HL-60 (cell line): Measurements from ENCODE around the gene ADAM19.
"Not testable (repeated sequence)": the region's sequence is repeated elsewhere in the genome, so short reads cannot be mapped to it uniquely, and the experiment has no call there.

Source experiments
- DNase-seq, 2 experiments: peaks; one replicate each; pipeline ENCODE4 v3.0.0-alpha.2; 2010 to 2020; ENCODE audit warnings: low read depth in 1 of 2, low spot score in 1 of 2
- H3K27ac ChIP-seq: fragments of 250-450 bp; sonication (Bioruptor Pico); replicated peaks from 2 replicates; pipeline ENCODE4 v1.5.1; 2020; ENCODE audit warnings: mild to moderate bottlenecking, moderate library complexity
- H3K27me3 ChIP-seq: fragments of 250-450 bp; sonication (Bioruptor Pico); 2 replicates; pipeline ENCODE4 v1.5.1; 2021; ENCODE audit warnings: mild to moderate bottlenecking, moderate library complexity; ENCODE audit not compliant: insufficient read depth, poor library complexity, severe bottlenecking
- H3K4me3 ChIP-seq: replicated peaks from 2 replicates; pipeline ENCODE4 v1.5.1; 2011; ENCODE audit warnings: mild to moderate bottlenecking, control low read depth, low read length; ENCODE audit not compliant: insufficient read depth
- GABPA ChIP-seq: IDR thresholded peaks from 2 replicates; pipeline ENCODE4 v1.6.1; 2012; ENCODE audit warnings: low read depth
- POLR2AphosphoS5 ChIP-seq: IDR thresholded peaks from 2 replicates; pipeline ENCODE4 v1.6.1; 2012; ENCODE audit warnings: low read depth
- SPI1 ChIP-seq: IDR thresholded peaks from 2 replicates; pipeline ENCODE4 v1.6.1; 2012; ENCODE audit warnings: low read depth, mild to moderate bottlenecking, borderline replicate concordance
- TF ChIP-seq, protein P1 (sequence below): IDR thresholded peaks from one replicate; pipeline ENCODE4 v1.5.1; 2011; ENCODE audit warnings: low read length, control low read depth, inconsistent platforms; ENCODE audit not compliant: insufficient read depth
- TF ChIP-seq, protein P2 (sequence below): IDR thresholded peaks from 2 replicates; pipeline ENCODE4 v1.6.1; 2012; ENCODE audit warnings: low read depth; ENCODE audit not compliant: insufficient replicate concordance

The ADAM19 gene

DNA sequence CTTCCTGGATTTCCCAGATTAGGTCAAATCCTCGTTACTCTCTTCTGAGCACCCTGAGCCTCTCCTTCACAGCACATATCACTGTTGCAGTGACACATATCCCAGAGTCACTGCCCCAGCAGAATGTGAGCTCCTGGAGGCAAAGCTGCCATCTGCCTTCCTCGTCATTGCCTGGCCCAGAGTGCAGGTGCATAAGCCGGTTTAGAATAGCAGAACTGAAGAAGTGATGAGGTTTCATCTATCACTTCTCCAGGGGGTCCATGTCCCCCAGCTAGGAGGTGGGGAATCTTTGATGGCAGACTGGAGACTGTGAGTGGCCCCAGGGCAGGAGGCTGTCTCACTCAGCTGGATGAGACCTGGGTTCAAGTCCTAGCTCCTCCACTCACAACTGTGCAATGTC is 89.8 kb downstream of the ADAM19 start:
- DNase-seq: no peak
- Histone ChIP-seq H3K4me3 (no peak overlapping the region), H3K27me3 (no peaks in the 10 kb centered on the region), H3K27ac (no peak overlapping the region)
- TF ChIP-seq, protein P1, sequence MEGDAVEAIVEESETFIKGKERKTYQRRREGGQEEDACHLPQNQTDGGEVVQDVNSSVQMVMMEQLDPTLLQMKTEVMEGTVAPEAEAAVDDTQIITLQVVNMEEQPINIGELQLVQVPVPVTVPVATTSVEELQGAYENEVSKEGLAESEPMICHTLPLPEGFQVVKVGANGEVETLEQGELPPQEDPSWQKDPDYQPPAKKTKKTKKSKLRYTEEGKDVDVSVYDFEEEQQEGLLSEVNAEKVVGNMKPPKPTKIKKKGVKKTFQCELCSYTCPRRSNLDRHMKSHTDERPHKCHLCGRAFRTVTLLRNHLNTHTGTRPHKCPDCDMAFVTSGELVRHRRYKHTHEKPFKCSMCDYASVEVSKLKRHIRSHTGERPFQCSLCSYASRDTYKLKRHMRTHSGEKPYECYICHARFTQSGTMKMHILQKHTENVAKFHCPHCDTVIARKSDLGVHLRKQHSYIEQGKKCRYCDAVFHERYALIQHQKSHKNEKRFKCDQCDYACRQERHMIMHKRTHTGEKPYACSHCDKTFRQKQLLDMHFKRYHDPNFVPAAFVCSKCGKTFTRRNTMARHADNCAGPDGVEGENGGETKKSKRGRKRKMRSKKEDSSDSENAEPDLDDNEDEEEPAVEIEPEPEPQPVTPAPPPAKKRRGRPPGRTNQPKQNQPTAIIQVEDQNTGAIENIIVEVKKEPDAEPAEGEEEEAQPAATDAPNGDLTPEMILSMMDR: no peak
- no peak for TF ChIP-seq SPI1
- TF ChIP-seq GABPA: no peak
- TF ChIP-seq, protein P2, sequence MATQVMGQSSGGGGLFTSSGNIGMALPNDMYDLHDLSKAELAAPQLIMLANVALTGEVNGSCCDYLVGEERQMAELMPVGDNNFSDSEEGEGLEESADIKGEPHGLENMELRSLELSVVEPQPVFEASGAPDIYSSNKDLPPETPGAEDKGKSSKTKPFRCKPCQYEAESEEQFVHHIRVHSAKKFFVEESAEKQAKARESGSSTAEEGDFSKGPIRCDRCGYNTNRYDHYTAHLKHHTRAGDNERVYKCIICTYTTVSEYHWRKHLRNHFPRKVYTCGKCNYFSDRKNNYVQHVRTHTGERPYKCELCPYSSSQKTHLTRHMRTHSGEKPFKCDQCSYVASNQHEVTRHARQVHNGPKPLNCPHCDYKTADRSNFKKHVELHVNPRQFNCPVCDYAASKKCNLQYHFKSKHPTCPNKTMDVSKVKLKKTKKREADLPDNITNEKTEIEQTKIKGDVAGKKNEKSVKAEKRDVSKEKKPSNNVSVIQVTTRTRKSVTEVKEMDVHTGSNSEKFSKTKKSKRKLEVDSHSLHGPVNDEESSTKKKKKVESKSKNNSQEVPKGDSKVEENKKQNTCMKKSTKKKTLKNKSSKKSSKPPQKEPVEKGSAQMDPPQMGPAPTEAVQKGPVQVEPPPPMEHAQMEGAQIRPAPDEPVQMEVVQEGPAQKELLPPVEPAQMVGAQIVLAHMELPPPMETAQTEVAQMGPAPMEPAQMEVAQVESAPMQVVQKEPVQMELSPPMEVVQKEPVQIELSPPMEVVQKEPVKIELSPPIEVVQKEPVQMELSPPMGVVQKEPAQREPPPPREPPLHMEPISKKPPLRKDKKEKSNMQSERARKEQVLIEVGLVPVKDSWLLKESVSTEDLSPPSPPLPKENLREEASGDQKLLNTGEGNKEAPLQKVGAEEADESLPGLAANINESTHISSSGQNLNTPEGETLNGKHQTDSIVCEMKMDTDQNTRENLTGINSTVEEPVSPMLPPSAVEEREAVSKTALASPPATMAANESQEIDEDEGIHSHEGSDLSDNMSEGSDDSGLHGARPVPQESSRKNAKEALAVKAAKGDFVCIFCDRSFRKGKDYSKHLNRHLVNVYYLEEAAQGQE: no peak
- TF ChIP-seq POLR2AphosphoS5: no peak

DNA sequence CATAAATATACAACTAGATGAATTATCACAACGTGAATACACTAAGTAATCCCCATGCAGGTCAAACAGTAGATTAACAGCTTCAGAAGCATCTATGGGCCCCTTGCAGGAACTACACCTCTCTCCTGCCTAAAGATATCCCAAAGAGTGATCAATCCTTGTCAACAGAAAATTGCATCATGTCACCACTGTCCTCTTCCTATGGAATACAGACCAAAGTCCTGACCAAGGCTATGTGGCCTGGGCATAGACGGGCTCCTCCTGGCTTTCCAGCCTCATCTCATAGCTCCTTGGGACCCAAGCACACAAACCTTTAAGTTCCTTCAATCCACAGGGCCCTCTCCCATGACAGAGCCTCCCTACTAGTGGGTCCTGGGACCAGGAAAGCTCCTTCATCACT is 90.2 kb downstream of the ADAM19 start:
- TF ChIP-seq SPI1: no peak
- TF ChIP-seq, protein P1: no peak
- Histone ChIP-seq H3K27me3 (no peaks in the 10 kb centered on the region), H3K4me3 (no peak overlapping the region), H3K27ac (no peak overlapping the region)
- DNase-seq: no peak

DNA sequence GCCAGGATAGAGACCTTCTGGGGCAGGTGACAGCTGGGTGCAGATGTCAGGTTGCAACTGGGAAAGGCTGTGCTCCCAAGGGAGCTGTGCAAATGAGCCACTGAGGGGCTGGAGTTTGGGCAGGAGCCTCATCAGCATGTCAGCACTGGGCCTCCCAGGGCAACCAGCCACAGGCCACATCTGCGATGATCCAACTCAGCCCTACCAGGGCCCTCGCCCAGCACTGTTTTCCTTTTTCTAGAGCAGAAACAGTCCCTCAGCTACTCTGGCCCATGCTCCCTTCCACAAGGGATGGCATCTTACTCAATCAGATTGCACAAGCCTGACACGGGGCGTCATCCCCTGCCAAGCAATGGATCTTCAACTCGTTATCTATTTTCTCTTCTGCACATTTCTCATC is 90.8 kb downstream of the ADAM19 start:
- DNase-seq: peak in 1 of 2 experiments; percentile 39
- TF ChIP-seq SPI1 (no peak), GABPA (no peak)
- TF ChIP-seq, protein P2: no peak
- Histone ChIP-seq H3K4me3 (no peak overlapping the region), H3K27ac (no peak overlapping the region), H3K27me3 (no peaks in the 10 kb centered on the region)

DNA sequence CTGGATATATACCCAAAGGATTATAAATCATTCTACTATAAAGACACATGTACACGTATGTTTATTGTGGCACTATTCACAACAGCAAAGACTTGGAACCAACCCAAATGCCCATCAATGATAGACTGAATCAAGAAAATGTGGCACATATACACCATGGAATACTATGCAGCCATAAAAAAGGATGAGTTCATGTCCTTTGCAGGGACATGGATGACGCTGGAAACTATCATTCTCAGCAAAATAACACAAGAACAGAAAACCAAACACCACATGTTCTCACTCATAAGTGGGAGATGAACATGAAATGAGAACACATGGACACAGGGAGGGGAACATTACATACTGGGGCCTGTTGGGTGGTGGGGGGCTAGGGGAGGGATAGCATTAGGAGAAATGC is 92.9 kb downstream of the ADAM19 start:
- DNase-seq, H3K27ac ChIP-seq, H3K27me3 ChIP-seq, H3K4me3 ChIP-seq: not testable (repeated sequence)

DNA sequence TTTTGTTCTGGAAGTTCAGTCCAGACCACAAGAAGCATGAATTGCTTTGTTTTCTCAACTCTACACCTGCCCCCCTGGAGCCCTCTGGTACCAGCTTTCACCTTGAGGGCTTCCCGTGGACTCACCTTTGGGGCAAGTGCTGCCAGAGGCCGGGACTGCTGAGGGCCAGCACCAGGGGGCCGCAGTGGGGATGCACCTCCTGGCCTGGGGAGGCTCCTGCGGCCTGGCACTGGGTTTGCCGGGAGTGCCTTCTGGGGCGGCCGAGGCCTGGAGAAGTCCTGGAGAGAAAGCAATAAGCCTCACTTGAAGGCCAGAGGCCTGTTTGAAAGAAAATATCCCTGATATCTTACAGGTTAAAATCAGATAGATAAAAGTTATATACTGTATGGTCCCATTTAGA is 93.9 kb downstream of the ADAM19 start:
- Histone ChIP-seq H3K27ac (no peak overlapping the region), H3K27me3 (no peaks in the 10 kb centered on the region), H3K4me3 (no peak overlapping the region)
- no peak for DNase-seq
- TF ChIP-seq, protein P1: no peak
- TF ChIP-seq GABPA: no peak
- TF ChIP-seq SPI1: no peak
